WTC11 (cell line): ENCODE results near the gene SCYL1.

Experiments
- CREB1 ChIP-seq: sonication (generic); formaldehyde crosslinking; IDR thresholded peaks from 2 replicates; pipeline ENCODE4 v1.8.0; 2023; ENCODE audit warnings: mild to moderate bottlenecking, missing genetic modification reagents
- ESRRA ChIP-seq: sonication (generic); formaldehyde crosslinking; IDR thresholded peaks from 2 replicates; pipeline ENCODE4 v1.8.1; 2022; ENCODE audit warnings: mild to moderate bottlenecking, missing genetic modification reagents, borderline replicate concordance
- FOXP4 ChIP-seq: sonication (generic); formaldehyde crosslinking; IDR thresholded peaks from 2 replicates; pipeline ENCODE4 v1.8.0; 2022; ENCODE audit warnings: mild to moderate bottlenecking, missing genetic modification reagents
- IRF2 ChIP-seq: sonication (generic); formaldehyde crosslinking; IDR thresholded peaks from 2 replicates; pipeline ENCODE4 v1.8.0; 2022; ENCODE audit warnings: low read depth, missing genetic modification reagents, borderline replicate concordance
- KAT7 ChIP-seq: sonication (generic); formaldehyde crosslinking; IDR thresholded peaks from 2 replicates; pipeline ENCODE4 v1.8.1; 2023; ENCODE audit warnings: missing genetic modification reagents, mild to moderate bottlenecking, borderline replicate concordance
- MAX ChIP-seq: sonication (generic); formaldehyde crosslinking; IDR thresholded peaks from 2 replicates; pipeline ENCODE4 v1.8.0; 2022; ENCODE audit warnings: mild to moderate bottlenecking, missing genetic modification reagents
- TEAD4 ChIP-seq: sonication (generic); formaldehyde crosslinking; IDR thresholded peaks from 2 replicates; pipeline ENCODE4 v1.8.0; 2022; ENCODE audit warnings: mild to moderate bottlenecking, missing genetic modification reagents
- USF2 ChIP-seq: sonication (generic); formaldehyde crosslinking; IDR thresholded peaks from 2 replicates; pipeline ENCODE4 v1.8.1; 2023; ENCODE audit warnings: mild to moderate bottlenecking, missing genetic modification reagents, moderate library complexity
- ZNF263 ChIP-seq: sonication (generic); formaldehyde crosslinking; IDR thresholded peaks from 2 replicates; pipeline ENCODE4 v1.8.1; 2022; ENCODE audit warnings: low read depth, mild to moderate bottlenecking, moderate library complexity, missing genetic modification reagents
- ZNF671 ChIP-seq: fragments of 250-450 bp; sonication (Bioruptor Pico); IDR thresholded peaks from 2 replicates; pipeline ENCODE4 v1.8.0; 2021; ENCODE audit warnings: mild to moderate bottlenecking
- TF ChIP-seq, protein P1 (sequence below): fragments of 200-600 bp; IDR thresholded peaks from 2 replicates; pipeline ENCODE4 v1.8.0; 2022; ENCODE audit warnings: antibody characterized with exemption
- TF ChIP-seq, protein P2 (sequence below): sonication (generic); formaldehyde crosslinking; IDR thresholded peaks from 2 replicates; pipeline ENCODE4 v1.8.1; 2022; ENCODE audit warnings: mild to moderate bottlenecking, missing genetic modification reagents, moderate library complexity, borderline replicate concordance
- TF ChIP-seq, protein P3 (sequence below): fragments of 250-450 bp; sonication (Bioruptor Pico); IDR thresholded peaks from 2 replicates; pipeline ENCODE4 v2.1.2; 2022; ENCODE audit warnings: mild to moderate bottlenecking, moderate library complexity
- TF ChIP-seq, protein P4 (sequence below): sonication (generic); formaldehyde crosslinking; IDR thresholded peaks from 2 replicates; pipeline ENCODE4 v1.8.1; 2023; ENCODE audit warnings: mild to moderate bottlenecking, missing genetic modification reagents

- TF ChIP-seq, protein P1, sequence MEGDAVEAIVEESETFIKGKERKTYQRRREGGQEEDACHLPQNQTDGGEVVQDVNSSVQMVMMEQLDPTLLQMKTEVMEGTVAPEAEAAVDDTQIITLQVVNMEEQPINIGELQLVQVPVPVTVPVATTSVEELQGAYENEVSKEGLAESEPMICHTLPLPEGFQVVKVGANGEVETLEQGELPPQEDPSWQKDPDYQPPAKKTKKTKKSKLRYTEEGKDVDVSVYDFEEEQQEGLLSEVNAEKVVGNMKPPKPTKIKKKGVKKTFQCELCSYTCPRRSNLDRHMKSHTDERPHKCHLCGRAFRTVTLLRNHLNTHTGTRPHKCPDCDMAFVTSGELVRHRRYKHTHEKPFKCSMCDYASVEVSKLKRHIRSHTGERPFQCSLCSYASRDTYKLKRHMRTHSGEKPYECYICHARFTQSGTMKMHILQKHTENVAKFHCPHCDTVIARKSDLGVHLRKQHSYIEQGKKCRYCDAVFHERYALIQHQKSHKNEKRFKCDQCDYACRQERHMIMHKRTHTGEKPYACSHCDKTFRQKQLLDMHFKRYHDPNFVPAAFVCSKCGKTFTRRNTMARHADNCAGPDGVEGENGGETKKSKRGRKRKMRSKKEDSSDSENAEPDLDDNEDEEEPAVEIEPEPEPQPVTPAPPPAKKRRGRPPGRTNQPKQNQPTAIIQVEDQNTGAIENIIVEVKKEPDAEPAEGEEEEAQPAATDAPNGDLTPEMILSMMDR, result no peak
- TF ChIP-seq IRF2 (CRISPR knock-in tag) (no peak), CREB1 (CRISPR knock-in tag) (no peak), FOXP4 (CRISPR knock-in tag) (no peak), TEAD4 (no peak), ZNF671 (CRISPR knock-in tag) (no peak), MAX (CRISPR knock-in tag) (no peak), ESRRA (CRISPR knock-in tag) (no peak), USF2 (CRISPR knock-in tag) (no peak), KAT7 (no peak), ZNF263 (no peak)
- TF ChIP-seq, protein P2, sequence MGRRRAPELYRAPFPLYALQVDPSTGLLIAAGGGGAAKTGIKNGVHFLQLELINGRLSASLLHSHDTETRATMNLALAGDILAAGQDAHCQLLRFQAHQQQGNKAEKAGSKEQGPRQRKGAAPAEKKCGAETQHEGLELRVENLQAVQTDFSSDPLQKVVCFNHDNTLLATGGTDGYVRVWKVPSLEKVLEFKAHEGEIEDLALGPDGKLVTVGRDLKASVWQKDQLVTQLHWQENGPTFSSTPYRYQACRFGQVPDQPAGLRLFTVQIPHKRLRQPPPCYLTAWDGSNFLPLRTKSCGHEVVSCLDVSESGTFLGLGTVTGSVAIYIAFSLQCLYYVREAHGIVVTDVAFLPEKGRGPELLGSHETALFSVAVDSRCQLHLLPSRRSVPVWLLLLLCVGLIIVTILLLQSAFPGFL (CRISPR knock-in tag), result no peak
- TF ChIP-seq, protein P3, sequence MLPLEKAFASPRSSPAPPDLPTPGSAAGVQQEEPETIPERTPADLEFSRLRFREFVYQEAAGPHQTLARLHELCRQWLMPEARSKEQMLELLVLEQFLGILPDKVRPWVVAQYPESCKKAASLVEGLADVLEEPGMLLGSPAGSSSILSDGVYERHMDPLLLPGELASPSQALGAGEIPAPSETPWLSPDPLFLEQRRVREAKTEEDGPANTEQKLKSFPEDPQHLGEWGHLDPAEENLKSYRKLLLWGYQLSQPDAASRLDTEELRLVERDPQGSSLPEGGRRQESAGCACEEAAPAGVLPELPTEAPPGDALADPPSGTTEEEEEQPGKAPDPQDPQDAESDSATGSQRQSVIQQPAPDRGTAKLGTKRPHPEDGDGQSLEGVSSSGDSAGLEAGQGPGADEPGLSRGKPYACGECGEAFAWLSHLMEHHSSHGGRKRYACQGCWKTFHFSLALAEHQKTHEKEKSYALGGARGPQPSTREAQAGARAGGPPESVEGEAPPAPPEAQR (CRISPR knock-in tag), result no peak
- TF ChIP-seq, protein P4, sequence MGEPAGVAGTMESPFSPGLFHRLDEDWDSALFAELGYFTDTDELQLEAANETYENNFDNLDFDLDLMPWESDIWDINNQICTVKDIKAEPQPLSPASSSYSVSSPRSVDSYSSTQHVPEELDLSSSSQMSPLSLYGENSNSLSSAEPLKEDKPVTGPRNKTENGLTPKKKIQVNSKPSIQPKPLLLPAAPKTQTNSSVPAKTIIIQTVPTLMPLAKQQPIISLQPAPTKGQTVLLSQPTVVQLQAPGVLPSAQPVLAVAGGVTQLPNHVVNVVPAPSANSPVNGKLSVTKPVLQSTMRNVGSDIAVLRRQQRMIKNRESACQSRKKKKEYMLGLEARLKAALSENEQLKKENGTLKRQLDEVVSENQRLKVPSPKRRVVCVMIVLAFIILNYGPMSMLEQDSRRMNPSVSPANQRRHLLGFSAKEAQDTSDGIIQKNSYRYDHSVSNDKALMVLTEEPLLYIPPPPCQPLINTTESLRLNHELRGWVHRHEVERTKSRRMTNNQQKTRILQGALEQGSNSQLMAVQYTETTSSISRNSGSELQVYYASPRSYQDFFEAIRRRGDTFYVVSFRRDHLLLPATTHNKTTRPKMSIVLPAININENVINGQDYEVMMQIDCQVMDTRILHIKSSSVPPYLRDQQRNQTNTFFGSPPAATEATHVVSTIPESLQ, result no peak
Measured at GRCh38 chr11:65542738-65543390, 18.0 kb downstream of the SCYL1 start.
